CD8-positive, alpha-beta memory T cell (primary cell): ENCODE results near the gene USP40. TPM values are rescaled to one million over a fixed set of nuclear protein-coding genes. Genes with fewer than 3 reads are reported as not detected.

Source experiments
- CTCF ChIA-PET: fragments of 350-600 bp; sonication (Branson Sonifier 250); formaldehyde crosslinking; loops from one replicate; lab custom pipeline; 2021; ENCODE audit warnings: antibody characterized with exemption; lab: Charles Lee
- POLR2A ChIA-PET: fragments of 350-600 bp; sonication (Branson Sonifier 250); formaldehyde crosslinking; loops from one replicate; lab custom pipeline; 2021; ENCODE audit warnings: antibody characterized with exemption; lab: Charles Lee
- DNase-seq, 5 donors: peaks; one replicate each; pipeline versions ENCODE4 v3.0.0 to v3.0.0-alpha.2; 2020 to 2022; ENCODE audit warnings: mixed read lengths in 1 of 5
- H3K27ac ChIP-seq: one replicate; pipeline ENCODE4 v1.7.0; 2013; ENCODE audit warnings: low read depth, mild to moderate bottlenecking, low read length, moderate library complexity
- H3K27me3 ChIP-seq: 2 replicates; pipeline ENCODE4 v1.7.0; 2013; ENCODE audit warnings: low read length, mild to moderate bottlenecking; ENCODE audit not compliant: insufficient read depth, poor library complexity, severe bottlenecking
- H3K36me3 ChIP-seq: 2 replicates; pipeline ENCODE4 v1.7.0; 2013; ENCODE audit warnings: mild to moderate bottlenecking, low read length, moderate library complexity; ENCODE audit not compliant: insufficient read depth
- H3K4me1 ChIP-seq: 2 replicates; pipeline ENCODE4 v1.7.0; 2013; ENCODE audit warnings: mild to moderate bottlenecking, low read length, moderate library complexity; ENCODE audit not compliant: insufficient read depth
- H3K4me3 ChIP-seq: 2 replicates; pipeline ENCODE4 v1.7.0; 2013; ENCODE audit warnings: mild to moderate bottlenecking, low read length
- H3K9me3 ChIP-seq: 2 replicates; pipeline ENCODE4 v1.7.0; 2013; ENCODE audit warnings: mild to moderate bottlenecking, low read length
- H3K27ac Mint-ChIP-seq, 8 donors: one replicate each; pipeline ENCODE4 v1.8.0; 2020 to 2021; ENCODE audit warnings: mixed read lengths in 8 of 8, mild to moderate bottlenecking in 6 of 8, inconsistent platforms in 3 of 8, moderate library complexity in 3 of 8
- H3K27me3 Mint-ChIP-seq, 2 donors: one replicate each; pipeline ENCODE4 v1.8.0; 2020 to 2021; ENCODE audit warnings: mixed read lengths in 2 of 2, mild to moderate bottlenecking in 1 of 2, moderate library complexity in 1 of 2
- H3K36me3 Mint-ChIP-seq, 3 donors: one replicate each; pipeline ENCODE4 v1.8.0; 2020 to 2021; ENCODE audit warnings: mixed read lengths in 3 of 3, inconsistent platforms in 1 of 3, mild to moderate bottlenecking in 1 of 3
- H3K4me1 Mint-ChIP-seq, 3 donors: one replicate each; pipeline ENCODE4 v1.8.0; 2020 to 2021; ENCODE audit warnings: mixed read lengths in 3 of 3, inconsistent platforms in 1 of 3, mild to moderate bottlenecking in 1 of 3
- H3K4me3 Mint-ChIP-seq, 7 donors: one replicate each; pipeline ENCODE4 v1.8.0; 2020 to 2021; ENCODE audit warnings: mixed read lengths in 7 of 7, mild to moderate bottlenecking in 6 of 7, moderate library complexity in 4 of 7, inconsistent platforms in 2 of 7
- H3K9me3 Mint-ChIP-seq, 5 donors: one replicate each; pipeline ENCODE4 v1.8.0; 2020 to 2022; ENCODE audit warnings: mixed read lengths in 5 of 5, mild to moderate bottlenecking in 3 of 5, moderate library complexity in 2 of 5, inconsistent platforms in 1 of 5
- polyA plus RNA-seq: library from polyadenylated mRNA; unstranded; fragments of 300-500 nt; fragmentation: Illumina TruSeq; gene quantifications from one replicate; pipeline ENCODE4 v1.2.3, GENCODE V29; 2021
- total RNA-seq, 2 experiments: library from RNA; stranded (reverse); gene quantifications; one replicate each; pipeline ENCODE4 v1.2.3, GENCODE V29; 2021

The USP40 gene
- total and polyA plus RNA-seq, 3 experiments from 2014 or later, result 5.4 to 14.8 (median 13.3) TPM

- no peak overlapping the region for H3K27ac ChIP-seq
- no peaks in the 10 kb centered on the region for H3K4me1 ChIP-seq
- peaks cover 12 to 56% (median 16%) of the 10 kb centered on the region in 3 donors for H3K36me3 Mint-ChIP-seq
- H3K9me3 Mint-ChIP-seq, result no peaks in the 10 kb centered on the region
- no peaks in the 10 kb centered on the region for H3K27me3 Mint-ChIP-seq
- peaks cover 10% of the 10 kb centered on the region for H3K36me3 ChIP-seq
- peak overlapping the region in 1 of 8 donors; percentile 70 for H3K27ac Mint-ChIP-seq
- ChIA-PET POLR2A (no interaction called here), CTCF (no interaction called here)
- no peaks in the 10 kb centered on the region for H3K9me3 ChIP-seq
- no peak overlapping the region for H3K4me3 ChIP-seq
- H3K4me1 Mint-ChIP-seq, result no peaks in the 10 kb centered on the region
- no peaks in the 10 kb centered on the region for H3K27me3 ChIP-seq
- no peak overlapping the region for H3K4me3 Mint-ChIP-seq
- DNase-seq, result peak in 1 of 5 donors; percentile 44
Observed at GRCh38 chr2:233473878-233474277, 92.7 kb downstream of the USP40 start.

GRCh38 chr2:233473386-233473791, 93.2 kb downstream of the USP40 start:
- no peaks in the 10 kb centered on the region for H3K9me3 Mint-ChIP-seq
- ChIA-PET POLR2A (no interaction called here), CTCF (no interaction called here)
- H3K36me3 ChIP-seq, result peaks cover 15% of the 10 kb centered on the region
- H3K27ac ChIP-seq, result no peak overlapping the region
- H3K27me3 Mint-ChIP-seq, result no peaks in the 10 kb centered on the region
- no peak for DNase-seq
- no peak overlapping the region for H3K4me3 Mint-ChIP-seq
- no peaks in the 10 kb centered on the region for H3K9me3 ChIP-seq
- peaks cover 14 to 61% (median 20%) of the 10 kb centered on the region in 3 donors for H3K36me3 Mint-ChIP-seq
- H3K4me3 ChIP-seq, result no peak overlapping the region
- no peaks in the 10 kb centered on the region for H3K4me1 Mint-ChIP-seq
- no peak overlapping the region for H3K27ac Mint-ChIP-seq
- H3K27me3 ChIP-seq, result no peaks in the 10 kb centered on the region
- H3K4me1 ChIP-seq, result no peaks in the 10 kb centered on the region

- Mint-ChIP-seq H3K4me3 (peak overlapping the region in 1 of 7 donors; percentile 32), H3K27ac (no peak overlapping the region), H3K36me3 (peaks cover 17 to 70% (median 23%) of the 10 kb centered on the region in 3 donors), H3K9me3 (no peaks in the 10 kb centered on the region), H3K4me1 (no peaks in the 10 kb centered on the region), H3K27me3 (no peaks in the 10 kb centered on the region)
- Histone ChIP-seq H3K36me3 (peaks cover 26% of the 10 kb centered on the region), H3K4me3 (no peak overlapping the region), H3K4me1 (no peaks in the 10 kb centered on the region), H3K27me3 (no peaks in the 10 kb centered on the region), H3K9me3 (no peaks in the 10 kb centered on the region), H3K27ac (no peak overlapping the region)
- DNase-seq, result peak in 1 of 5 donors; percentile 30
- ChIA-PET POLR2A (no interaction called here), CTCF (no interaction called here)
Observed at GRCh38 chr2:233471291-233472035, 95.1 kb downstream of the USP40 start.

- H3K4me3 ChIP-seq, result no peak overlapping the region
- ChIA-PET CTCF (no interaction called here), POLR2A (no interaction called here)
- Mint-ChIP-seq H3K9me3 (no peaks in the 10 kb centered on the region), H3K27ac (no peak overlapping the region), H3K4me3 (no peak overlapping the region), H3K4me1 (no peaks in the 10 kb centered on the region), H3K27me3 (no peaks in the 10 kb centered on the region), H3K36me3 (peaks cover 17 to 75% (median 29%) of the 10 kb centered on the region in 3 donors)
- DNase-seq, result peak in 1 of 5 donors; percentile 24
- no peak overlapping the region for H3K27ac ChIP-seq
- H3K27me3 ChIP-seq, result no peaks in the 10 kb centered on the region
- H3K4me1 ChIP-seq, result no peaks in the 10 kb centered on the region
- peaks cover 26% of the 10 kb centered on the region for H3K36me3 ChIP-seq
- H3K9me3 ChIP-seq, result no peaks in the 10 kb centered on the region
Observed at GRCh38 chr2:233470839-233471238, 95.7 kb downstream of the USP40 start.

GRCh38 chr2:233470011-233470687, 96.4 kb downstream of the USP40 start:
- H3K4me1 Mint-ChIP-seq, result no peaks in the 10 kb centered on the region
- Histone ChIP-seq H3K27ac (no peak overlapping the region), H3K9me3 (no peaks in the 10 kb centered on the region), H3K27me3 (no peaks in the 10 kb centered on the region), H3K4me1 (no peaks in the 10 kb centered on the region), H3K4me3 (no peak overlapping the region), H3K36me3 (peaks cover 26% of the 10 kb centered on the region)
- H3K27me3 Mint-ChIP-seq, result no peaks in the 10 kb centered on the region
- no peak overlapping the region for H3K4me3 Mint-ChIP-seq
- H3K27ac Mint-ChIP-seq, result no peak overlapping the region
- DNase-seq, result peak in 1 of 5 donors; percentile 38
- H3K9me3 Mint-ChIP-seq, result no peaks in the 10 kb centered on the region
- ChIA-PET POLR2A (no interaction called here), CTCF (no interaction called here)
- peaks cover 17 to 77% (median 29%) of the 10 kb centered on the region in 3 donors for H3K36me3 Mint-ChIP-seq

- H3K27ac Mint-ChIP-seq, result peak overlapping the region in 1 of 8 donors; percentile 94
- Histone ChIP-seq H3K36me3 (peaks cover 33% of the 10 kb centered on the region), H3K27me3 (no peaks in the 10 kb centered on the region), H3K9me3 (no peaks in the 10 kb centered on the region), H3K27ac (no peak overlapping the region), H3K4me3 (no peak overlapping the region), H3K4me1 (no peaks in the 10 kb centered on the region)
- CTCF ChIA-PET, result no interaction called here
- no peaks in the 10 kb centered on the region for H3K27me3 Mint-ChIP-seq
- DNase-seq, result peak in 1 of 5 donors; percentile 36
- H3K9me3 Mint-ChIP-seq, result no peaks in the 10 kb centered on the region
- H3K36me3 Mint-ChIP-seq, result peaks cover 17 to 84% (median 29%) of the 10 kb centered on the region in 3 donors
- H3K4me1 Mint-ChIP-seq, result no peaks in the 10 kb centered on the region
- no peak overlapping the region for H3K4me3 Mint-ChIP-seq
- POLR2A ChIA-PET, result no interaction called here
Observed at GRCh38 chr2:233469261-233470010, 97.1 kb downstream of the USP40 start.

GRCh38 chr2:233468741-233469110, 97.9 kb downstream of the USP40 start:
- Mint-ChIP-seq H3K27me3 (no peaks in the 10 kb centered on the region), H3K36me3 (peaks cover 17 to 91% (median 29%) of the 10 kb centered on the region in 3 donors), H3K27ac (no peak overlapping the region), H3K4me1 (no peaks in the 10 kb centered on the region), H3K9me3 (no peaks in the 10 kb centered on the region), H3K4me3 (no peak overlapping the region)
- Histone ChIP-seq H3K27me3 (no peaks in the 10 kb centered on the region), H3K27ac (no peak overlapping the region), H3K9me3 (no peaks in the 10 kb centered on the region), H3K4me3 (no peak overlapping the region), H3K4me1 (no peaks in the 10 kb centered on the region), H3K36me3 (peaks cover 40% of the 10 kb centered on the region)
- CTCF ChIA-PET, result no interaction called here
- DNase-seq, result no peak
- POLR2A ChIA-PET, result no interaction called here
